OCI-LY3 (cell line): ENCODE results near the gene MTIF3.

Experiments
- EZH2phosphoT487 ChIP-seq: fragments of 200-600 bp; shearing (Covaris generic); IDR thresholded peaks from 2 replicates; pipeline ENCODE4 v1.6.1; 2018; ENCODE audit warnings: antibody characterized with exemption, mixed run types, low read depth
- TF ChIP-seq, protein P1 (sequence below): fragments of 200-600, 300-600 bp; sonication (generic); IDR thresholded peaks from 2 replicates; pipeline ENCODE4 v1.5.1; 2014; ENCODE audit warnings: antibody characterized with exemption, low read length, low read depth

DNA sequence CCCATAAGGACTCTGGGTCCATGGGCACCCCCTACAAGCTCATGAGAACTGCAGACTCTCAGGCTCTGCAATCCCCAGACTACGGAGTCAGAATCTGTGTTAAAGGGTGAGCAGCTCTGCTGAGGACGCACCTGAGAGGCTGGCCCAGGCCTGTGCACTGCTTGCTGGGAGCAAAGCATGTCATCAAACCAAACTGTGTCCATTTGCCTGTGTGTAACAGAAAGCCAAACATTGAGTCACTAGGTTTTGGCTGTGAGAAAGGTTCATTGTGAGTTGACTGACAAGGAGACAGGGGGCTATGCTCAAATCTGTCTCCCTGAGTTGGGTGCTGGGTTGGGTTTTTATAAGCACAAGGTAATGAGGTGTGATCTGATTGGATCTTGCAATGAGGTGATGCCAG is 22.1 kb upstream of the MTIF3 start:
- TF ChIP-seq, protein P1, sequence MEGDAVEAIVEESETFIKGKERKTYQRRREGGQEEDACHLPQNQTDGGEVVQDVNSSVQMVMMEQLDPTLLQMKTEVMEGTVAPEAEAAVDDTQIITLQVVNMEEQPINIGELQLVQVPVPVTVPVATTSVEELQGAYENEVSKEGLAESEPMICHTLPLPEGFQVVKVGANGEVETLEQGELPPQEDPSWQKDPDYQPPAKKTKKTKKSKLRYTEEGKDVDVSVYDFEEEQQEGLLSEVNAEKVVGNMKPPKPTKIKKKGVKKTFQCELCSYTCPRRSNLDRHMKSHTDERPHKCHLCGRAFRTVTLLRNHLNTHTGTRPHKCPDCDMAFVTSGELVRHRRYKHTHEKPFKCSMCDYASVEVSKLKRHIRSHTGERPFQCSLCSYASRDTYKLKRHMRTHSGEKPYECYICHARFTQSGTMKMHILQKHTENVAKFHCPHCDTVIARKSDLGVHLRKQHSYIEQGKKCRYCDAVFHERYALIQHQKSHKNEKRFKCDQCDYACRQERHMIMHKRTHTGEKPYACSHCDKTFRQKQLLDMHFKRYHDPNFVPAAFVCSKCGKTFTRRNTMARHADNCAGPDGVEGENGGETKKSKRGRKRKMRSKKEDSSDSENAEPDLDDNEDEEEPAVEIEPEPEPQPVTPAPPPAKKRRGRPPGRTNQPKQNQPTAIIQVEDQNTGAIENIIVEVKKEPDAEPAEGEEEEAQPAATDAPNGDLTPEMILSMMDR = no peak
- TF ChIP-seq EZH2phosphoT487 = no peak
